Left ventricle myocardium inferior (tissue), 1 donor: ENCODE measurements around the gene IREB2. TPM values are rescaled to one million over a fixed set of nuclear protein-coding genes. Genes with fewer than 3 reads are reported as not detected.

Experiments used
- DNase-seq: peaks from one replicate; pipeline ENCODE4 v3.0.0-alpha.2; 2020
- H3K27ac ChIP-seq: fragments of 200-600 bp; replicated peaks from 2 replicates; pipeline ENCODE4 v1.8.0; 2021
- H3K27me3 ChIP-seq: fragments of 200-600 bp; 2 replicates; pipeline ENCODE4 v1.8.0; 2021; ENCODE audit warnings: low read depth
- H3K36me3 ChIP-seq: fragments of 200-600 bp; 2 replicates; pipeline ENCODE4 v1.8.0; 2021
- H3K4me1 ChIP-seq: fragments of 200-600 bp; 2 replicates; pipeline ENCODE4 v1.8.0; 2021
- H3K4me3 ChIP-seq: fragments of 200-600 bp; 2 replicates; pipeline ENCODE4 v1.8.0; 2021; ENCODE audit warnings: mild to moderate bottlenecking, moderate library complexity
- H3K9me3 ChIP-seq: fragments of 200-600 bp; replicated peaks from 2 replicates; pipeline ENCODE4 v1.8.0; 2021
- intact Hi-C: fragments of 100-400 bp; cut with micrococcal nuclease; formaldehyde crosslinking; loops from one replicate; pipeline ENCODE4 v1.11.0; 2022
- total RNA-seq: library from RNA; stranded (reverse); fragmentation: NEBNext Ultra II Directional; extraction: Animal tissue kit (Norgen Biotek cat#: 25700); gene quantifications from one replicate; pipeline ENCODE4 v1.2.1, GENCODE V29; 2021
- TF ChIP-seq, protein P1 (sequence below): fragments of 200-600 bp; IDR thresholded peaks from 2 replicates; pipeline ENCODE4 v1.8.0; 2021; ENCODE audit warnings: antibody characterized with exemption, mild to moderate bottlenecking, borderline replicate concordance
- donor health status: DM: no; HTN: yes; CAD: no; lungs with severe emphysema.

The IREB2 gene
- total RNA-seq, 1 donor from 2014 or later: 23.6 TPM

DNA sequence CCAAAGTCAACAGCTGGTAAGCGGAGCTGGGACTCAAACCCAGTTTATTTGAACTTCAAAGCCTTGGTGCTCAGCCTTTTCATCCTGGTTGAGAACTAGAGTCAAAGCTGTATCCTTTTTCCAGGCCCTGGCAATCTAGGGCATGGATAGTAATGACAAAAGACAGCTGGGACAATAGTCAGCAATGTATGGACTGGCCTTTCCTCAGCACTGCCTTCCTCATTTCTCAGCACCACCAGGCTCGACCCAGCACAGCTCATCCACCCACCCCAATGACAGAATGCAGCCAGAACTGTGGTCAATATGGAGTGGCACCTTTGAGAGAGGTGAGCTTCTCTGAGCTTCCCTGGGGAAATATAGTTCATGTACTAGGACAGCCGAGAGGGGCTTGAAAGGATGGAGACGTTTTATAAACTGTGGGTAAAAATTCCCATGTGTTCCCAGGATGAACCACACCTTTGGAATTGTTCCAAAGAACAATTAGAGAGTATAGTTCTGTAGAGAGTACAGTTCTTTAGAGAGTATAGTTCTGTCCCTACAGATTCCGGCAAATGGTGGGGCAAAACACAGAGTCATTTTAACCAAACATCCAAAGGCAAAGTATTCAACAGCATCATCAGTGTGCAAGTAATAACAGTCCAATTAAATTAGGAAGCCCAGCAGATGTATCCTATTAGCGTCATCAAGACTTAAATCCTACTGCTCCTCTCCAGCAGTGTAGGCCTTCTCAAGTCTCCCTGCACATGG is 30.2 kb upstream of the IREB2 start:
- intact Hi-C loops: no loop called here
- Histone ChIP-seq H3K9me3 (no peaks in the 10 kb centered on the region), H3K4me1 (no peaks in the 10 kb centered on the region), H3K4me3 (no peak overlapping the region), H3K36me3 (no peaks in the 10 kb centered on the region), H3K27ac (no peak overlapping the region), H3K27me3 (peaks cover 32% of the 10 kb centered on the region)
- DNase-seq: no peak
- TF ChIP-seq, protein P1, sequence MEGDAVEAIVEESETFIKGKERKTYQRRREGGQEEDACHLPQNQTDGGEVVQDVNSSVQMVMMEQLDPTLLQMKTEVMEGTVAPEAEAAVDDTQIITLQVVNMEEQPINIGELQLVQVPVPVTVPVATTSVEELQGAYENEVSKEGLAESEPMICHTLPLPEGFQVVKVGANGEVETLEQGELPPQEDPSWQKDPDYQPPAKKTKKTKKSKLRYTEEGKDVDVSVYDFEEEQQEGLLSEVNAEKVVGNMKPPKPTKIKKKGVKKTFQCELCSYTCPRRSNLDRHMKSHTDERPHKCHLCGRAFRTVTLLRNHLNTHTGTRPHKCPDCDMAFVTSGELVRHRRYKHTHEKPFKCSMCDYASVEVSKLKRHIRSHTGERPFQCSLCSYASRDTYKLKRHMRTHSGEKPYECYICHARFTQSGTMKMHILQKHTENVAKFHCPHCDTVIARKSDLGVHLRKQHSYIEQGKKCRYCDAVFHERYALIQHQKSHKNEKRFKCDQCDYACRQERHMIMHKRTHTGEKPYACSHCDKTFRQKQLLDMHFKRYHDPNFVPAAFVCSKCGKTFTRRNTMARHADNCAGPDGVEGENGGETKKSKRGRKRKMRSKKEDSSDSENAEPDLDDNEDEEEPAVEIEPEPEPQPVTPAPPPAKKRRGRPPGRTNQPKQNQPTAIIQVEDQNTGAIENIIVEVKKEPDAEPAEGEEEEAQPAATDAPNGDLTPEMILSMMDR: no peak

GRCh38 chr15:78408355-78408640 is 29.7 kb upstream of the IREB2 start:
- Histone ChIP-seq H3K27ac (no peak overlapping the region), H3K9me3 (no peaks in the 10 kb centered on the region), H3K4me1 (no peaks in the 10 kb centered on the region), H3K4me3 (no peak overlapping the region), H3K36me3 (no peaks in the 10 kb centered on the region), H3K27me3 (peaks cover 27% of the 10 kb centered on the region)
- intact Hi-C loops: no loop called here
- TF ChIP-seq, protein P1: no peak
- DNase-seq: no peak

- Histone ChIP-seq H3K9me3 (no peaks in the 10 kb centered on the region), H3K4me3 (no peak overlapping the region), H3K27me3 (peaks cover 21% of the 10 kb centered on the region), H3K4me1 (no peaks in the 10 kb centered on the region), H3K27ac (no peak overlapping the region), H3K36me3 (no peaks in the 10 kb centered on the region)
- intact Hi-C loops: no loop called here
- no peak for DNase-seq
- TF ChIP-seq, protein P1: no peak
Measured at GRCh38 chr15:78408961-78409360, 29.1 kb upstream of the IREB2 start.

DNA sequence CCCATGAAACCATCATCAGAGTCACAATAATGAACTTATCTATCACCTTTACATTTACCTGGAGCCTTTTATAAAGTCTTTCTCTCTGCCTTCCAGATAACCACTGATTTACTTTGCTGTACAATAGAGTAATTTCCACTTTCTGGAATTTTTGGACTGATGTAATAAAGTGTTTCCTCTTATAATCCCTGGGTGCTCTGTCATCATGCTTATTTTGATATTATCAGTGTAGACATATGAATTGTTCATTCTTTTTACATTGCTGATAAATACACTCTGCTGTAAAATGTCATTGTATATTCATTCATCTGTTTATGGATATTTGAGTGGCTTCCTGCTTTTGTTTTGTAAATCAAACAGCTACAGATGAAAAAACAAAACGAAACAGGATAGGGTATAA is 27.0 kb upstream of the IREB2 start:
- no peaks in the 10 kb centered on the region for H3K4me1 ChIP-seq
- no peak overlapping the region for H3K4me3 ChIP-seq
- no peaks in the 10 kb centered on the region for H3K9me3 ChIP-seq
- TF ChIP-seq, protein P1: no peak
- no peak overlapping the region for H3K27ac ChIP-seq
- no peaks in the 10 kb centered on the region for H3K36me3 ChIP-seq
- H3K27me3 ChIP-seq: peaks cover under 1% of the 10 kb centered on the region
- intact Hi-C loops: no loop called here
- no peak for DNase-seq

GRCh38 chr15:78414621-78415250 is 23.3 kb upstream of the IREB2 start:
- Histone ChIP-seq H3K4me3 (no peak overlapping the region), H3K36me3 (no peaks in the 10 kb centered on the region), H3K4me1 (no peaks in the 10 kb centered on the region), H3K27me3 (no peaks in the 10 kb centered on the region), H3K9me3 (no peaks in the 10 kb centered on the region), H3K27ac (no peak overlapping the region)
- TF ChIP-seq, protein P1: no peak
- intact Hi-C loops: no loop called here
- no peak for DNase-seq
